ENCODE measurements around the gene WWOX.
A peak's percentile ranks its signal among the peaks of the same experiment; 100 is the strongest.

DNA sequence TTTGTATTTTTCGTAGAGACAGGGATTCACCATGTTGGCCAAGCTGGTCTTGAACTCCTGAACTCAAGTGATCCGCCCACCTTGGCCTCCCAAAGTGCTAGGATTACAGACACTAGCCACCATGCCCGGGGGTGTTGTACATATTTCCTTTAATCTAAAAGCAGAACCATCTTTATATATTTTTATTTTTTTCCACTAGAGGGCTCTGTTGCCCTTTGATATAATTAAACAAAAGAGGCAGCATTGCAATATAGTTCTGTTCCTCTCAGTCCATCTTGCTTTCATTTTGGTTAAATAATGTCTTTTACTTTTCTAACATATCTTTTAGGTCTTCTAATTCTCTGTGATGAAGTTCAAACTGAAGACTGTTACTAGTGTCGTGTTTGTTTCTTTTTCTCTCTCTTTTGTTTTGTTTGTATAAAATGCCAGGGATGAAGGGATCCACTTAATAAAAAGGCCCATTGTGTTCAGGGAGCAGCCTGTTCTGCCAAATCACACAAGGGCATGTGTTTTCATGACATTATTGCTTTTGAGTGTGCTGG is 23.4 kb downstream of the WWOX start:
- TF ChIP-seq EZH2 (IDR thresholded peaks at IDR 0.05; ENCODE audit: borderline replicate concordance, insufficient read depth, low read length, poor library complexity, severe bottlenecking) = no peak
- TF ChIP-seq, protein P1, sequence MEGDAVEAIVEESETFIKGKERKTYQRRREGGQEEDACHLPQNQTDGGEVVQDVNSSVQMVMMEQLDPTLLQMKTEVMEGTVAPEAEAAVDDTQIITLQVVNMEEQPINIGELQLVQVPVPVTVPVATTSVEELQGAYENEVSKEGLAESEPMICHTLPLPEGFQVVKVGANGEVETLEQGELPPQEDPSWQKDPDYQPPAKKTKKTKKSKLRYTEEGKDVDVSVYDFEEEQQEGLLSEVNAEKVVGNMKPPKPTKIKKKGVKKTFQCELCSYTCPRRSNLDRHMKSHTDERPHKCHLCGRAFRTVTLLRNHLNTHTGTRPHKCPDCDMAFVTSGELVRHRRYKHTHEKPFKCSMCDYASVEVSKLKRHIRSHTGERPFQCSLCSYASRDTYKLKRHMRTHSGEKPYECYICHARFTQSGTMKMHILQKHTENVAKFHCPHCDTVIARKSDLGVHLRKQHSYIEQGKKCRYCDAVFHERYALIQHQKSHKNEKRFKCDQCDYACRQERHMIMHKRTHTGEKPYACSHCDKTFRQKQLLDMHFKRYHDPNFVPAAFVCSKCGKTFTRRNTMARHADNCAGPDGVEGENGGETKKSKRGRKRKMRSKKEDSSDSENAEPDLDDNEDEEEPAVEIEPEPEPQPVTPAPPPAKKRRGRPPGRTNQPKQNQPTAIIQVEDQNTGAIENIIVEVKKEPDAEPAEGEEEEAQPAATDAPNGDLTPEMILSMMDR (IDR thresholded peaks at IDR 0.05; ENCODE audit: poor library complexity, severe bottlenecking) = peak; percentile 81
- TF ChIP-seq EP300 (conservative IDR thresholded peaks at IDR 0.05; ENCODE audit: poor library complexity, severe bottlenecking) = no peak
- TF ChIP-seq TAF1 (IDR thresholded peaks at IDR 0.05; ENCODE audit: low read depth) = no peak
- no peak for TF ChIP-seq POLR2AphosphoS5 (IDR thresholded peaks at IDR 0.05)
- TF ChIP-seq, protein P2, sequence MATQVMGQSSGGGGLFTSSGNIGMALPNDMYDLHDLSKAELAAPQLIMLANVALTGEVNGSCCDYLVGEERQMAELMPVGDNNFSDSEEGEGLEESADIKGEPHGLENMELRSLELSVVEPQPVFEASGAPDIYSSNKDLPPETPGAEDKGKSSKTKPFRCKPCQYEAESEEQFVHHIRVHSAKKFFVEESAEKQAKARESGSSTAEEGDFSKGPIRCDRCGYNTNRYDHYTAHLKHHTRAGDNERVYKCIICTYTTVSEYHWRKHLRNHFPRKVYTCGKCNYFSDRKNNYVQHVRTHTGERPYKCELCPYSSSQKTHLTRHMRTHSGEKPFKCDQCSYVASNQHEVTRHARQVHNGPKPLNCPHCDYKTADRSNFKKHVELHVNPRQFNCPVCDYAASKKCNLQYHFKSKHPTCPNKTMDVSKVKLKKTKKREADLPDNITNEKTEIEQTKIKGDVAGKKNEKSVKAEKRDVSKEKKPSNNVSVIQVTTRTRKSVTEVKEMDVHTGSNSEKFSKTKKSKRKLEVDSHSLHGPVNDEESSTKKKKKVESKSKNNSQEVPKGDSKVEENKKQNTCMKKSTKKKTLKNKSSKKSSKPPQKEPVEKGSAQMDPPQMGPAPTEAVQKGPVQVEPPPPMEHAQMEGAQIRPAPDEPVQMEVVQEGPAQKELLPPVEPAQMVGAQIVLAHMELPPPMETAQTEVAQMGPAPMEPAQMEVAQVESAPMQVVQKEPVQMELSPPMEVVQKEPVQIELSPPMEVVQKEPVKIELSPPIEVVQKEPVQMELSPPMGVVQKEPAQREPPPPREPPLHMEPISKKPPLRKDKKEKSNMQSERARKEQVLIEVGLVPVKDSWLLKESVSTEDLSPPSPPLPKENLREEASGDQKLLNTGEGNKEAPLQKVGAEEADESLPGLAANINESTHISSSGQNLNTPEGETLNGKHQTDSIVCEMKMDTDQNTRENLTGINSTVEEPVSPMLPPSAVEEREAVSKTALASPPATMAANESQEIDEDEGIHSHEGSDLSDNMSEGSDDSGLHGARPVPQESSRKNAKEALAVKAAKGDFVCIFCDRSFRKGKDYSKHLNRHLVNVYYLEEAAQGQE (IDR thresholded peaks at IDR 0.05; ENCODE audit: borderline replicate concordance) = no peak
- peak; percentile 91 for TF ChIP-seq SMC3 (conservative IDR thresholded peaks at IDR 0.05; ENCODE audit: poor library complexity)

Data from neural cell (in vitro differentiated cells).